HepG2 (cell line): ENCODE measurements around the gene CDH11.

Experiments
- ATF1 ChIP-seq: IDR thresholded peaks from 2 replicates; pipeline ENCODE4 v1.6.1; 2016; ENCODE audit warnings: mild to moderate bottlenecking, control low read depth
- CEBPB ChIP-seq: IDR thresholded peaks from 2 replicates; pipeline ENCODE4 v1.6.1; 2011; ENCODE audit warnings: low read depth, low read length, improper control_type of control experiment, borderline replicate concordance
- CREM ChIP-seq, 2 experiments: sonication (generic) in 1 of 2; formaldehyde crosslinking in 1 of 2; IDR thresholded peaks; 2 replicates each; pipeline versions ENCODE4 v1.4.0 to v1.6.1; 2016 to 2020; ENCODE audit warnings: antibody characterized with exemption in 1 of 2, mild to moderate bottlenecking in 1 of 2, missing genetic modification reagents in 1 of 2
- RAD21 ChIP-seq: fragments of 450-650 bp; formaldehyde crosslinking; IDR thresholded peaks from 2 replicates; pipeline ENCODE4 v1.5.0; 2020; ENCODE audit warnings: mild to moderate bottlenecking
- TF ChIP-seq, protein P1 (sequence below): sonication (generic); formaldehyde crosslinking; IDR thresholded peaks from 2 replicates; pipeline ENCODE4 v1.4.0; 2020; ENCODE audit warnings: missing genetic modification reagents

DNA sequence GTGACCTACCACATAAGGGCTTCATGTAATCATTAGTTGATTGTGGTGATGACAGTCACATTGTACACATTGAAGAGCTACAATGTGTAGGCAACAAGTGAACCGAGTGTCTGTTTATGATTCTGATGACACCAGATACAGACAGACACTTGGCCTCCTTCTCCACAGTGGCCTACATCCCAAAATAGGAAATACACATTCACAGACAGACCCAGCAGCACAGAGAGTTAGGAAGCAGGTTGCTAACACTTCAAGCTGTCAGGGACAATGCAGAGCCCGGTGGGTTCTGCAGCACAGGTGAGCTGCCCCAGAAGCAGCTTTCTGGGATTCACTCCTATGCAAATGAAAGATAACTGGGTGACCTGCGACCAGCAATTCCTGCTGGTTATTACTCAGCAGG is 72.2 kb downstream of the CDH11 start:
- TF ChIP-seq, protein P1, sequence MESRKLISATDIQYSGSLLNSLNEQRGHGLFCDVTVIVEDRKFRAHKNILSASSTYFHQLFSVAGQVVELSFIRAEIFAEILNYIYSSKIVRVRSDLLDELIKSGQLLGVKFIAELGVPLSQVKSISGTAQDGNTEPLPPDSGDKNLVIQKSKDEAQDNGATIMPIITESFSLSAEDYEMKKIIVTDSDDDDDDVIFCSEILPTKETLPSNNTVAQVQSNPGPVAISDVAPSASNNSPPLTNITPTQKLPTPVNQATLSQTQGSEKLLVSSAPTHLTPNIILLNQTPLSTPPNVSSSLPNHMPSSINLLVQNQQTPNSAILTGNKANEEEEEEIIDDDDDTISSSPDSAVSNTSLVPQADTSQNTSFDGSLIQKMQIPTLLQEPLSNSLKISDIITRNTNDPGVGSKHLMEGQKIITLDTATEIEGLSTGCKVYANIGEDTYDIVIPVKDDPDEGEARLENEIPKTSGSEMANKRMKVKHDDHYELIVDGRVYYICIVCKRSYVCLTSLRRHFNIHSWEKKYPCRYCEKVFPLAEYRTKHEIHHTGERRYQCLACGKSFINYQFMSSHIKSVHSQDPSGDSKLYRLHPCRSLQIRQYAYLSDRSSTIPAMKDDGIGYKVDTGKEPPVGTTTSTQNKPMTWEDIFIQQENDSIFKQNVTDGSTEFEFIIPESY (CRISPR knock-in tag), result no peak
- TF ChIP-seq CREM (IDR thresholded peaks at IDR 0.05) (no peak), CREM (CRISPR knock-in tag; IDR thresholded peaks at IDR 0.05) (no peak), ATF1 (no peak), RAD21 (no peak), CEBPB (no peak)
